ENCODE data around the gene LDB2.

GRCh38 chr4:16684097-16684496, 214.3 kb downstream of the LDB2 start:
- TF ChIP-seq, protein P1, sequence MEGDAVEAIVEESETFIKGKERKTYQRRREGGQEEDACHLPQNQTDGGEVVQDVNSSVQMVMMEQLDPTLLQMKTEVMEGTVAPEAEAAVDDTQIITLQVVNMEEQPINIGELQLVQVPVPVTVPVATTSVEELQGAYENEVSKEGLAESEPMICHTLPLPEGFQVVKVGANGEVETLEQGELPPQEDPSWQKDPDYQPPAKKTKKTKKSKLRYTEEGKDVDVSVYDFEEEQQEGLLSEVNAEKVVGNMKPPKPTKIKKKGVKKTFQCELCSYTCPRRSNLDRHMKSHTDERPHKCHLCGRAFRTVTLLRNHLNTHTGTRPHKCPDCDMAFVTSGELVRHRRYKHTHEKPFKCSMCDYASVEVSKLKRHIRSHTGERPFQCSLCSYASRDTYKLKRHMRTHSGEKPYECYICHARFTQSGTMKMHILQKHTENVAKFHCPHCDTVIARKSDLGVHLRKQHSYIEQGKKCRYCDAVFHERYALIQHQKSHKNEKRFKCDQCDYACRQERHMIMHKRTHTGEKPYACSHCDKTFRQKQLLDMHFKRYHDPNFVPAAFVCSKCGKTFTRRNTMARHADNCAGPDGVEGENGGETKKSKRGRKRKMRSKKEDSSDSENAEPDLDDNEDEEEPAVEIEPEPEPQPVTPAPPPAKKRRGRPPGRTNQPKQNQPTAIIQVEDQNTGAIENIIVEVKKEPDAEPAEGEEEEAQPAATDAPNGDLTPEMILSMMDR (IDR thresholded peaks at IDR 0.05; ENCODE audit: low read depth, low read length, poor library complexity, severe bottlenecking), result no peak
- no peak for TF ChIP-seq EZH2phosphoT487 (IDR thresholded peaks at IDR 0.05; ENCODE audit: borderline replicate concordance, low read length)
